GM12892 (cell line): ENCODE results near the gene CCDC80.

Experiments used
- POLR2A ChIP-seq: IDR thresholded peaks from 2 replicates; pipeline ENCODE4 v1.6.1; 2011; ENCODE audit warnings: low read depth, low read length, control low read depth
- POLR2AphosphoS5 ChIP-seq: IDR thresholded peaks from 2 replicates; pipeline ENCODE4 v1.6.1; 2011; ENCODE audit warnings: low read depth, low read length, control low read depth
- TAF1 ChIP-seq: IDR thresholded peaks from 2 replicates; pipeline ENCODE4 v1.6.1; 2011; ENCODE audit warnings: low read depth, mild to moderate bottlenecking, control low read depth, low read length, borderline replicate concordance

DNA sequence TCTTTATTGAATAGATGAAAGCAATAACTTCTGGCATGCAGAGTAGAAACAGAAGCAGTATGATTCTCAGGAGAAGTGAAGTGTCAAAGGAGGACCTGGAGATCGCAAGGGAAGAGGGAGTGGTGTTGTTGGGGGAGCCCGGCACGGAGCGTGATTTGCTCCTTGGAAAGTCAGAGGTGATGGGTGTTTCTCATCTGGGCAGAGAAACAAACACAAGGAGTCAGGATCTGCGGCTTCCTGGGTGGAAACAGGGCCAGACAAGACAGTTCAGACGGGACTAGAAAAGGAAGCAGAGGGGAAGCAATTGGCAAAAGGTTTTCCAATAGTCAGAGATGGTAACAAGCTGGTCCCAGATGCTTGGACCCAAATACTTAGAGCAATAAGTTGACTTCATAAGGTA lies 34.4 kb upstream of the CCDC80 start:
- TF ChIP-seq POLR2AphosphoS5, result no peak
- TF ChIP-seq TAF1, result no peak
- no peak for TF ChIP-seq POLR2A
